GM18867 (cell line): ENCODE data around the gene STRA6.

Experiments
- ATAC-seq: cut with Tn5 transposase; IDR thresholded peaks from one replicate; pipeline ENCODE4 v1.9.1; 2021; ENCODE audit warnings: mild to moderate bottlenecking, moderate library complexity; ENCODE audit not compliant: unreplicated experiment

STRA6 gene

GRCh38 chr15:74133694-74134386, 68.7 kb downstream of the STRA6 start:
- no peak for ATAC-seq

DNA sequence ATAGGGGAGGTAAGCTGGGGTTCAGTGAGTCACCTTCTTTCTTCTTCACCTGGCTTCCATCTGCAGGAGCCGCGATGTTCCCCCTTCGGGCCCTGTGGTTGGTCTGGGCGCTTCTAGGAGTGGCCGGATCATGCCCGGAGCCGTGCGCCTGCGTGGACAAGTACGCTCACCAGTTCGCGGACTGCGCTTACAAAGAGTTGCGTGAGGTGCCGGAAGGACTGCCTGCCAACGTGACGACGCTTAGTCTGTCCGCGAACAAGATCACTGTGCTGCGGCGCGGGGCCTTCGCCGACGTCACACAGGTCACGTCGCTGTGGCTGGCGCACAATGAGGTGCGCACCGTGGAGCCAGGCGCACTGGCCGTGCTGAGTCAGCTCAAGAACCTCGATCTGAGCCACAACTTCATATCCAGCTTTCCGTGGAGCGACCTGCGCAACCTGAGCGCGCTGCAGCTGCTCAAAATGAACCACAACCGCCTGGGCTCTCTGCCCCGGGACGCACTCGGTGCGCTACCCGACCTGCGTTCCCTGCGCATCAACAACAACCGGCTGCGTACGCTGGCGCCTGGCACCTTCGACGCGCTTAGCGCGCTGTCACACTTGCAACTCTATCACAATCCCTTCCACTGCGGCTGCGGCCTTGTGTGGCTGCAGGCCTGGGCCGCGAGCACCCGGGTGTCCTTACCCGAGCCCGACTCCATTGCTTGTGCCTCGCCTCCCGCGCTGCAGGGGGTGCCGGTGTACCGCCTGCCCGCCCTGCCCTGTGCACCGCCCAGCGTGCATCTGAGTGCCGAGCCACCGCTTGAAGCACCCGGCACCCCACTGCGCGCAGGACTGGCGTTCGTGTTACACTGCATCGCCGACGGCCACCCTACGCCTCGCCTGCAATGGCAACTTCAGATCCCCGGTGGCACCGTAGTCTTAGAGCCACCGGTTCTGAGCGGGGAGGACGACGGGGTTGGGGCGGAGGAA, 69.6 kb downstream of the STRA6 start:
- ATAC-seq, result no peak

DNA sequence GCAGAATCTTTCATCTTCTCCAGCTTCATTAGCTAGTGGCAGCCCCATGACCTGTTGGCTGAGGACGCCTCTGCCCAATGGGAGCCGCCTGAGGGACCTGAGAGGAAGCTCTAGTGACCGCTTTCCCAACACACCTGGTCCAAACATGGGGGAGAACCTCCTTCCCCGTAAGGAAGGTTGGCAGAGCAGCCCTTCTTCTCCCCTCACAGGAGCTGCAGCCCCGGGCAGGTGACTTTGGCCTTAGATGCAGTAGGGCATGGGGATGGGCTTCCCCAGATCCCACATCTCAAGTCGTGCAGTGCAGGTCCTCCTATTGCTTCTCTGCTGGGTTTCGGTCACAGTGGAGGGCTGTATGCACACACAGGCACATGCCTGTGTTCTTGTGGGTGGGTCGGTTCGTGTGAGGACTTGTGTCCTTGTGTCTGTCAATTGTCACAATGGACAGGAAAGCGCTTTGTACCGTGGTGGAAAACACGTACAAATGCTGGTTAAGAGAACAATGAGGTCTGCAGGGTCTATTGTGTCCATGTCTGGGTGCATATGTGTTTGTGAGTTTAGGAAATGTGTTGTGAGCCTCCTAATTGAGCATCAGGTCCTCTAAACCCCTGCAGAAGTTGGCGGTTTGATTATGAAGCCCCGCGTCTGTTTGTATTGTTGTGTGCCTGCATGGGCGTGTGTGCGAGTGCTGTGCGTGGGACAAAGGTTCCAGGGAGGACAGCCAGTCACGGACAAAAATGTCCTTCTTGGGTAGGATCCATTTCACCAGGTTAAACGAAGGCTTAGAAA, 70.8 kb downstream of the STRA6 start:
- no peak for ATAC-seq

DNA sequence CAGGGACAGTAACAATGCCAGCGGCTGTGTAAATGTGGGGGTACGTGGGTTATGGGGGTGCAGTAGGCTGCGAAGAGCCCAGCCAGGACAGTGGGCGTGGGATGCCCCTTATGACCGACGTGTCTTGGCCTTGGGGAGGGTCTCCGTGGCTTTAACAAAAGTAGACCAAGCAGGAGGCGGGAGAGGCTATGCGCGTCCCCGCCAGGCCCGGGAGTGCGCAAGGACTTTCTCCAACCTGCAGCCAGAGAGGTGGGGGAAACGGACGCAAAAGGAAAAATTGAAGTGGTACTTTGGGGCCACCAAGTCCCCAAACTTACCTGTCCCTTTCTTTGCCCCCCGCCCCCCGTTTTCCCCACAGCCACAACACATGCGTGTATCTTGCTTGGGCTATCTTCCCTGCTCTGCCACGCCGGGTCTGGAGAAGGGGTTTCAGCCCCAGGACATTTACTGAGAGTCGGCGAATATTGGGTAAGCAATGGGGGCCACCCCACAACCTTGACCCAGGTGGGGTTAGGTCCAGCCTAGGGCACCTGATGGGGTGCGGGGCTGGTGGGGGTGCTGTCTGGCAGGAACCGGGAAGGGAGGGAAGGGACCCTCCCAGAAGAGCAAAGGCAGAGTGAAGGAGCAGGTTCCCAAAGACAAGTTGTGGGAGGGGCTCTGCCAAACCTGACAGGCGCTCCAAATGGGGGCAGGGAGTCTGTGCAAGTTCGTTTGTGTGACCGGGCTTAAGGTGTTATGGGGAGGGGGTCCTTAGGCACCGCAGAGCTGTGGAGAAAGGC, 71.5 kb downstream of the STRA6 start:
- ATAC-seq, result no peak

- no peak for ATAC-seq
Measured at GRCh38 chr15:74130155-74130848, 72.3 kb downstream of the STRA6 start, which contains the start of gene ISLR2. ISLR2 (plus strand) TSS chr15:74130586; CDS start chr15:74132755, 2,169 bp downstream.

GRCh38 chr15:74129586-74130154, 72.9 kb downstream of the STRA6 start:
- ATAC-seq, result no peak
